ENCODE data around the gene ASIC4.

Gene ASIC4

DNA sequence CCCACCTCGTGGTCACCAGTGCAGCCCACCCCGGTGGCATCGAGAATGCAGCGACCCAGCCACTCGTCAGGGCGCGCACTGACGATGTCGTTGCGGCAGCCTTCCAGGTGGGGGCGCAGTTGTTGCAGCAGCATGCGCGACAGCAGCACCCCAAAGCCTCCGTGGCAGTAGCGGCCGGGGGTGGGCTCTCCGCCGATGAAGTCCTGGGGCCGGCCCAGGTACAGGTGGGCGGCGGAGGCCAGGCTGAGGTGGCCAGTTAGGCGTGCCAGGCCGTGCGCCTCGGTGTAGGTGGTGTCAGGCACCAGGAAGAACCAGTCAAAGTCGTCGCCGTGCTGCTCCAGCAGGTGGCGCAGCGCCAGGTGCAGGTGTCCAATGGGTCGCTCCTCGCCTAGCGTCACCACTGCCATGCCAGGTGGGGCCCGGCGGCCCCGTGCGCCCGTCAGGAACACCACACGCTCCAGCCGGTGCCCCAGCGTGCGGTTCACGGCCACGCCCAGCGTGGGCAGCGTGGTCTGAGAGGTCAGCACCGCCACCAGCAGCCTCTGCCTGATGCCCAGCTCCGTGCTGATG, 27.4 kb downstream of the ASIC4 start:
- peak; percentile 86 for DNase-seq
- Histone ChIP-seq H3K36me3 (peaks cover 26% of the 10 kb centered on the region), H3K4me3 (ENCODE audit: low read depth, low read length) (peak overlapping the region; percentile 90), H3K27me3 (no peaks in the 10 kb centered on the region), H3K9me3 (no peaks in the 10 kb centered on the region), H3K4me1 (no peaks in the 10 kb centered on the region; the same call in 1 of the 2 replicates)
- TF ChIP-seq, protein P1, sequence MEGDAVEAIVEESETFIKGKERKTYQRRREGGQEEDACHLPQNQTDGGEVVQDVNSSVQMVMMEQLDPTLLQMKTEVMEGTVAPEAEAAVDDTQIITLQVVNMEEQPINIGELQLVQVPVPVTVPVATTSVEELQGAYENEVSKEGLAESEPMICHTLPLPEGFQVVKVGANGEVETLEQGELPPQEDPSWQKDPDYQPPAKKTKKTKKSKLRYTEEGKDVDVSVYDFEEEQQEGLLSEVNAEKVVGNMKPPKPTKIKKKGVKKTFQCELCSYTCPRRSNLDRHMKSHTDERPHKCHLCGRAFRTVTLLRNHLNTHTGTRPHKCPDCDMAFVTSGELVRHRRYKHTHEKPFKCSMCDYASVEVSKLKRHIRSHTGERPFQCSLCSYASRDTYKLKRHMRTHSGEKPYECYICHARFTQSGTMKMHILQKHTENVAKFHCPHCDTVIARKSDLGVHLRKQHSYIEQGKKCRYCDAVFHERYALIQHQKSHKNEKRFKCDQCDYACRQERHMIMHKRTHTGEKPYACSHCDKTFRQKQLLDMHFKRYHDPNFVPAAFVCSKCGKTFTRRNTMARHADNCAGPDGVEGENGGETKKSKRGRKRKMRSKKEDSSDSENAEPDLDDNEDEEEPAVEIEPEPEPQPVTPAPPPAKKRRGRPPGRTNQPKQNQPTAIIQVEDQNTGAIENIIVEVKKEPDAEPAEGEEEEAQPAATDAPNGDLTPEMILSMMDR (IDR thresholded peaks at IDR 0.05; ENCODE audit: low read depth, low read length): peak; percentile 94

DNA sequence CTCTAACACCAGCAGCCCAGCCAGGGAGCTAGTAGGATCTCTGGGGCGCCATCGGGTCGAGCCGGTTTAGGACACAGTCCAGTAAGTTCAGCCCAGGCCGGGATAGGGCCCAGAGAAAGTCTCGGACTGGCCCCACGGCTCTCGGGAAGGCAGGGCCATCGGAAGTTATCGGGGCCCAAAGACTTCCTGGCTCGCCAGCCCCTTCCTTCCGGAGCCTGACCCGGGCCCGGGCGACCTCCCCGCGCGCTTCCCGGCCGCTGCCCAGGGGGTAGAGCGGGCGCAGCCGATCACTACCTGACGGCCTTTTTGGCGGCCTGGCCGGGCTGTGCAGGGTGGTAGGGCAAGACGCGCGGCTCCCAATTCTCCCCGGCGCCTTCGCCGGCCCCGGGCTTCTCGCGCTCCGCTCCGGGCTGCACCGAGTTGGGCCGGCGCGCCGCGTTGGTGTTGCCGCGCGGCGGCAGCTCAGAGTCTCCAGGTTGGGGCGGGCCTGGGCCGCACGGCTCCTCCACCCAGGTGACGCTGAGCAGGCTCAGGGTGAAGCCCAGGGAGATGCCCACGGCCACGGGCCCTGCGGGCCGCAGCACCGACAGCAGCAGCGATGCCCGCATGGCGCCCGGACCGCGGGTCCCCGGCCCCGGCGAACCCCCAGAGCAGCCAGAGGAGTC, 28.8 kb downstream of the ASIC4 start:
- H3K9me3 ChIP-seq: no peaks in the 10 kb centered on the region
- no peak for DNase-seq
- TF ChIP-seq, protein P1 (IDR thresholded peaks at IDR 0.05; ENCODE audit: low read depth, low read length): no peak
- no peaks in the 10 kb centered on the region; the same call in 1 of the 2 replicates for H3K4me1 ChIP-seq
- no peaks in the 10 kb centered on the region for H3K27me3 ChIP-seq
- H3K4me3 ChIP-seq (ENCODE audit: low read depth, low read length): peak overlapping the region; percentile 90
- H3K36me3 ChIP-seq: peaks cover 26% of the 10 kb centered on the region

DNA sequence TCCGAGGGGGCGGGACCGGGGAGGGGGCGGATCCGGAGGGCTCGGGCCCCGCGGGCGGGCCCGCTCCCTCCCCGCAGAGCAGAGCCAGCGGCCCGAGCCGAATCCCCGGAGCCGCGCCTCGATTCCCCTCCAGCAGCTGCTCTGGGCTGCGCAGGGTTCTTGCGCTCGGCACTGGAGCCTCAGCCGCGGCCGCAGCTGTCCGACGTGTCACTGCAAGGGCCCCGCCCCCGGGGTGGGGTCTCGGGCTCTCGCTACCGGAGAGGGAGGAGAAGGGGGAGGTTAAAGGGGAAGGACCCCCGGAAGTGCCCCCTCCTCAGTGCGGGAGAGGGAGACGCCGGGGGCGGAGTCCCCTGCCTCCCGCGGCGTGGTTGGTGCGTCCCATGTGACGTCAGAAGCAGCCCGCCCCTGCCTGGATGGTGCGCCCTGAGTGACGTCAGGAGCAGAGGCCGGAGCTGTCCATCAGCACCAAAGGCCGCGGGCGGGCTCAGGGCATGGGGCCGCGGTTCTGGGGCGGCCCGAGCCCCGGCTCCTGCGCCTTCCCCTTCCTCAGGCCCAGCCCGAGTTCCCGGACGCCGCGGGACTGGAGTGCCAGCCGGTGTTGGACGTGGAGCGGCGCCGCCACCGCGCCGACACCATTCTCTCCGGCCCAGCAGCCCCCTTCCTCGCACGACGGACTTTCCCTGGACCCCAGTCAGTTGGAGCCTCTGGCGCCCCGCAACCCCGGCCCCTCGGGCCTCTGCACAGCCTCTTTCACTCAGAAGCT, 29.5 kb downstream of the ASIC4 start, which contains the start of the genes CHPF and TMEM198:
Gene CHPF (minus strand): TSS at position 214 of the 763 bp plus-strand sequence. CDS start 271 bp downstream, outside the sequence.
Gene TMEM198 (plus strand): TSS at position 433 of the 763 bp plus-strand sequence. CDS start 700 bp downstream, outside the sequence.
- peak within 1 kb of the TSS; percentile 90 for H3K4me3 ChIP-seq (ENCODE audit: low read depth, low read length)
- H3K4me1 ChIP-seq: no peaks in the 10 kb centered on the region; the same call in 1 of the 2 replicates
- peak; percentile 100 for DNase-seq
- H3K9me3 ChIP-seq: no peaks in the 10 kb centered on the region
- H3K27me3 ChIP-seq: no peaks in the 10 kb centered on the region
- H3K36me3 ChIP-seq: peaks cover 26% of the 10 kb centered on the region
- TF ChIP-seq, protein P1 (IDR thresholded peaks at IDR 0.05; ENCODE audit: low read depth, low read length): no peak

DNA sequence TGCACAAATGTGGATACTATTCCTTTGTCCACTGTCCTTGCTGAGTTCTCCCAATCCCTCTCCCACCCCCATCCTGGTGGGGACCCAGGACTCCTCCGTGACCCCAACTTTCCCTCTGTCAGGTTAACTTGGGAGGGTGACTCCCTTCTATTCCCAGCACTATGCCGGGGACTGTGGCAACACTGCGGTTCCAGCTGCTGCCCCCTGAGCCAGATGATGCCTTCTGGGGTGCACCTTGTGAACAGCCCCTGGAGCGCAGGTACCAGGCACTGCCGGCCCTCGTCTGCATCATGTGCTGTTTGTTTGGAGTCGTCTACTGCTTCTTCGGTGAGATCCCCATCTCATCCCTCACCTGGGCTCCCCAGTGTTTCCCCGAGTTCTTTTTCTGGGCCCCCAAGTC, 30.3 kb downstream of the ASIC4 start:
- TF ChIP-seq, protein P1 (IDR thresholded peaks at IDR 0.05; ENCODE audit: low read depth, low read length): no peak
- Histone ChIP-seq H3K27me3 (no peaks in the 10 kb centered on the region), H3K9me3 (no peaks in the 10 kb centered on the region), H3K4me1 (no peaks in the 10 kb centered on the region), H3K4me3 (ENCODE audit: low read depth, low read length) (peak overlapping the region; percentile 90), H3K36me3 (peaks cover 18% of the 10 kb centered on the region)
- no peak for DNase-seq

DNA sequence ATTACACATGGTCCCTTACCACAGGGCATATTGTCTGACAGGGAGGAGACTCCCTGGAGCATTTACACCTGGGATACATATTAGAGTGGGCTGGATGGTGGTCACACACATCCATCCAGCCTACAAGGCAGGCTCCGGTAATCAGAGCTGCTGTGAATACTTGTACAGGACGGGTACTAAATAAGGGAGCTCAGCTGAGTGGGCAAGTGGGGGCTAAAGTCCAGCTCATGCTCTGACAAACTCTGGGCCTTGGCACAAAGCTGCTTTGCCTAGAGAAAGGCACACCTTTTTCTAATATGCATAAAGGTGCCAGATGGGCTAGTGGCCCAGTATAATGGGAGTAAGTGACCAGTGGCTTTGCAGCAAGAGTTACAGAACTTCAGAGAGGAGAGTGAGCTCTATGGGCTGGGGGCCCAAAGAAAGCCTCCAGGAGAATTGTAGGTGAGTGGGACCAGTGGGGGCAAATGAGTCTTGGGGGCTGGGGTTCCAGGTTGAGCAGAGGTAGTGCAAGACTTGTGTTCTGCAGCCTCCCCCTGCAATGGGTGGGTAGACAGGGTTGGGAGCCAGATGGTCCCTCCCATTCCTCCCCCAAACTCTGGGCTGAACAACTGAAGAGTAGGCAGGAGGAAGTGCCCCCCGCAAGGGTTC, 31.1 kb downstream of the ASIC4 start:
- Histone ChIP-seq H3K4me1 (no peaks in the 10 kb centered on the region), H3K4me3 (ENCODE audit: low read depth, low read length) (peak overlapping the region; percentile 90), H3K27me3 (no peaks in the 10 kb centered on the region), H3K36me3 (peaks cover 18% of the 10 kb centered on the region), H3K9me3 (no peaks in the 10 kb centered on the region)
- TF ChIP-seq, protein P1 (IDR thresholded peaks at IDR 0.05; ENCODE audit: low read depth, low read length): no peak
- no peak for DNase-seq
